NCI-H1092 treated with DMSO at 0.1 percent for 48 hours (cell line): ENCODE data around the gene LST1.
A peak's percentile ranks its signal among the peaks of the same experiment; 100 is the strongest.
"Not testable (repeated sequence)": the region's sequence is repeated elsewhere in the genome, so short reads cannot be mapped to it uniquely, and the experiment has no call there.

ENCODE experiments used
- DNase-seq: peaks from one replicate; lab custom pipeline; 2025; lab: John Stamatoyannopoulos, UW

The LST1 gene

DNA sequence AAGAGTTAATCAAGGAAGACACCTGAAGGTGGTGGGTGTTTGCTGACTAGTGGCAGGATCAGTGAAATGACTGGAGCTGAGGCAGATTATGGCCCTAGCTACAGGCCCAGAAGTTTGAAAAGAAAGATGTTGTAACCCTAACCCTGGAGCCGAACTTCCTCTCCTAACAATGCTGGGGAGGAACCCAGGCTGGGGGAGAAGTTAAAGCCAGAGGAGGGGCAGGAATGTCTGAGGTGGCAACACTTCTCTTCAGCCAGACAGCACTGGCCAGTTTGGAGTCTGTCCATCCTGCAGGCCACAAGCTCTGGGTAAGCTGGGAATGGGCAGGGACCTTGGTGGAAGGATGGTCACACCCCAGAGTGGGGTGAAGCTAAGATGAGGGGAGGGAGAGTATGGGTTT lies at the start of gene LST1:
Gene LST1, plus strand, starts transcription at position 270 of the 400 bp plus-strand sequence. CDS start 1,023 bp downstream, outside the sequence.
- DNase-seq = no peak

DNA sequence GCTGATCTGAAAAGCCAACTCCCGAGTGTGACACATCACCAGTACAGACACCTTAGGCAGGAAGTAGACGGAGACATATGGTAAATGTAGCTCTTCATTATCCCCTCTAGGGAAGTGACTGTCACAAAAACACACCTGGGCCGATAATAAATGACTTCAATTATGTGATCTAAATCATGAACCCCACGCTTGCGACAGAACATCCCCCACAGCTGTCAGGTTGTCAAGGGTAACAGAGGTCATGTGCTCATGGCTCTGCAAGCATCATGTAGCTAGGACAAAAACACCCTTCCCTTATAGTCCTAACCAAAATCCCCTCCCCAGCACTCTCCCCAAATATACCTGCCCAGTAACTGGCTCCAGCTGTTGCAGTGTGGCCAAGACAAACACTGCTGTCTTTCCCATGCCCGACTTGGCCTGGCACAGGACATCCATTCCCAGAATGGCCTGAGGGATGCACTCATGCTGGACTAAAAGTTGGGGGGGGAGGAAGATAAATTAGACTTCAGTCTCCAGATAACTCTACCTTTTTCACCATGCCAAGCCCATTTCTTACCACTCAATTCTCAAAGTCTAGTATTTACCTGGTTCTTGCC lies 47.2 kb upstream of the LST1 start:
- DNase-seq = no peak

- DNase-seq = no peak
Measured at GRCh38 chr6:31540640-31541039, 45.4 kb upstream of the LST1 start.

DNA sequence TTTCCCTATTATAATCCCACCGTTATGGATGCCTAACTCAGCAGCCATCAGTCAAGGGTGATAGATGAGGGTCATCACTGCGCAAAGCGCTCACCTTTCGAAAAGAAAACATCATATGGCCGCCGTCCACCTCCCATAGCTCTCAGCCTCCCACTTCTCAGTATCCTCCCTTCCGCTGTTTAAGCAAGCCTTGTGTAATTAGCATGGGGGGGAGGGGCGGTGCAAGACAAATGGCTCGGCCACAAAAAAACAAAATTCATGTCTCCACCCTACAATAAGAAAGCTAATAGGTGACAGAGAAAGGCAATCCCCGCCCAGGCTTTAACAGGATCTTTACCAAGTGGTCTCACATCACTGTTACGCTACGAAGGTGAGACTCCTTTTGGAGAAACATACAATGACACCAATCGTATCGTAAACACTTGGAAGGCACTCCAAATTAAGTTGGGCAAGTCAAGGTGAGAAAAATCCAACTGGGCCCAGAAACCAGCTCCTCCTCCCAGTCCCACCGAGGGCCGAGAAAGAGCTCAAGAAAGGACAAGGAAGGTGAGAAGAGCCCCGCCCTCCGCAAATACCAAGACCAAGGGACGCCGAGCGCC lies 44.9 kb upstream of the LST1 start:
- DNase-seq = no peak

- peak; percentile 95 for DNase-seq
Measured at GRCh38 chr6:31541658-31542521, 44.2 kb upstream of the LST1 start, which contains the start of gene DDX39B. DDX39B (minus strand) TSS chr6:31542003; CDS start chr6:31540532, 1,471 bp downstream.

DNA sequence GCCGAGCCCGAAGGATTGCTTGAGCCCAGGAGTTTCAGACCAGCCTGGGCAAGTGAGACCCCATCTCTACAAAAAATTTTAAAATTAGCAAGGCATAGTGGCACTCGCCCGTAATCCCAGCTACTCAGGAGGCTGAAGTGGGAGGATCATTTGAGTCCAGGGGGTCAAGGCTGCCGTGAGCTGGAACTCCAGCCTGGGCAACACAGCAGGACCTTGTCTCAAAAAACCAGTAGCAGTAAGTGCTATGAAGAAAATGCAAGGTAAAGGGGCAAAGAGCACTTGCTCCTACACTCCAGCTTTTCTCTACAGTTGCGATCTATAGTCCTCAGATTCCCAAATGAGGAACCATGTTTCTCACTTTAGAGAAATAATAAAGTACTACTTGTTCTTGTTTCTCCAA lies 42.4 kb upstream of the LST1 start:
- DNase-seq = no peak

DNA sequence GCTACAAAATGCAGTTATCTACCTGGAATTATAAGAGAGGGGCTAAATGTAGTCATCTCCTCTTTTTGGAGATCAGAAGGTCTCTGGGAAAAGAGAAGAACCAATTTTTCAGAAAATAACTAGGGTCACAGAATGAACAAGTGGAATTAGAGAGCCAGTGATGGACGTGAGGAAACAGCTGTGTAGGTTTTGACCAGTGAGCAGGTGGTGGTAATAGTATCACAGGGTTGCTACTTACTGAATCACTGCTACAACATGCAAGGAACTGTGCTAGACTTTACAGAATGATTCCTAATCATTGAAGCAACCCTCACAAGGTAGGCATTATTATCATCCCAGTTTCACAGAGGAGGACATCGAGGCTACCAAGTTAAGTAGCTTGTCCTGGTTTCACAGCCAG lies 41.4 kb upstream of the LST1 start:
- DNase-seq = no peak

DNA sequence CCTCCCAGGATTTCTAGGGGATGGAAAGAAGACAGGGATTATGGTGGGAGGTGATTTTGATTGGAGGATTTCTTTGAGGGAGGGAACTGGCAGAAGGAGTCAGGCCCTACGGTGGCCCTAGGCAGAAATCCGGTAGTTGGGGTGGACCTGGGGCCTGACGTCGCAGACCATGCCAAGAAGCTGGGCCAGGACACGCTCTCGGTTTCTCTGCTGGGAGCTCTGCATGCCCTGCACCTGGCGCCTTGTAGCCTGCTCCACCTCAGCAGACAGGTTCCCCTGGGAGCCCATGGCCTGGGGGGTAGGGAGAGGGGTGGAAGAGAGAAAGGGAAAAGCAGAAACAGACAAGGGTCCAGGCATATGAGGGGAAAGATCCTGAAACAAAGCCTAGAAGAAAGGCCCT lies 40.8 kb upstream of the LST1 start:
- DNase-seq = no peak

GRCh38 chr6:31546339-31546957 lies 39.6 kb upstream of the LST1 start, which contains the start of gene ATP6V1G2:
ATP6V1G2 (minus strand) TSS chr6:31546608; CDS start chr6:31546559, 49 bp downstream.
- DNase-seq = peak; percentile 70

DNA sequence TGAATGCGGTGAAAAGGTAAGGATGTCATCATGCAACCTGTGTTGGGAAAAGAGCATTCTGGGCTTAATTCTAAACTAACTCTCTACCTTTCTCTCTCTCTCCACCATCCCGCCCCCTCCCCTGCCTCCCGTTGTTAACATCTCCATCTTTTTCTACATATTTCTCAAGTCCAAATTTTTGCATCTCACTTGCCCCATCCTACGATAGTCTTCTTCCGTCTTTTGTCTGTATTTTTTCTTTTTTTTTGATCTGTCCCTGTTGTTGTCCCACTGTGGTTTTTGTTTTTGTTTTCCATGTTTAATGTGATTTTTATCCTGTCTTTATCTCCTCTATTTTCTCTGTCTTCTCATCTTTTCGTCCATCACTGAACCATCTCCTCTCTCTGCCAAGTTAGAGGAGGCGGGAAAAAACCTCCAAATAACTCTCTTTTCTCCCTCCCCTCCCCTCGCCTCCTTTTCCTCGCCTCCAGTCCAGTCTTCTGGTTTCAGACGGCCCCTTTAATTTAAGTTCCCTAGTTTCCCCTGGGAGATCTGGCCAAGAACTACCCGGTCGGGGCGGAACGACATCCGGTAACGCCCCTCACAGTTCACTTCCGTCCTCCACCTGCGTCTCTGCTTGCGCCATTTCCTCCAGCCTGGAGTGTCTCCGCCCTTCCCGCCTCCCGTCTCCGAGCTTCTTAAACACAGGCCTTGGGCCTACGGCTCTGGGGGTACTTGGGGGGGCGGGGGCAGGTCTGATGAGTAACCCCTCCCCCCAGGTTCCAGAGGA lies 38.9 kb upstream of the LST1 start, which contains the start of gene NFKBIL1:
Gene NFKBIL1, plus strand, starts transcription at position 651 of the 769 bp plus-strand sequence. Its CDS starts 87 bp downstream, at position 738.
- DNase-seq = peak; percentile 94

GRCh38 chr6:31547727-31548543 lies 38.1 kb upstream of the LST1 start:
- peak; percentile 12 for DNase-seq

DNA sequence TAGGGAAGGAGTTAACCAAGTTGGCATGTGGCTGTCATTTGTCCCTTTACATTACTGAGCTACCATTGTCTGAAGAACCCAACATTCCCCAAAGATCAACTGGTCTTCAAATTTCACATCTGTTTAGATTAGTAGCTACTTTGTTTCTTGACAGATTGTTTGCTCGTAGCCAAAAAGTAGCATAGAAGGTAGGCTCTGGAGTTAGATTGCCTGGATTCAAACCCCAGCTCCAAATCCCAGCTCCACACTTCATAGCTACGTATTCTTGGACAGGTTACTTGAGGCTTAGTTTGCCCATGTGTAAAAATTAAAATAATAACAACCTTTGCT lies 37.6 kb upstream of the LST1 start:
- no peak for DNase-seq

- DNase-seq = not testable (repeated sequence)
Measured at GRCh38 chr6:31551371-31551770, 34.7 kb upstream of the LST1 start.

- no peak for DNase-seq
Measured at GRCh38 chr6:31556307-31556706, 29.8 kb upstream of the LST1 start.

- DNase-seq = no peak
Measured at GRCh38 chr6:31557443-31558317, 28.4 kb upstream of the LST1 start.

GRCh38 chr6:31558318-31558625 lies 27.8 kb upstream of the LST1 start:
- DNase-seq = no peak

DNA sequence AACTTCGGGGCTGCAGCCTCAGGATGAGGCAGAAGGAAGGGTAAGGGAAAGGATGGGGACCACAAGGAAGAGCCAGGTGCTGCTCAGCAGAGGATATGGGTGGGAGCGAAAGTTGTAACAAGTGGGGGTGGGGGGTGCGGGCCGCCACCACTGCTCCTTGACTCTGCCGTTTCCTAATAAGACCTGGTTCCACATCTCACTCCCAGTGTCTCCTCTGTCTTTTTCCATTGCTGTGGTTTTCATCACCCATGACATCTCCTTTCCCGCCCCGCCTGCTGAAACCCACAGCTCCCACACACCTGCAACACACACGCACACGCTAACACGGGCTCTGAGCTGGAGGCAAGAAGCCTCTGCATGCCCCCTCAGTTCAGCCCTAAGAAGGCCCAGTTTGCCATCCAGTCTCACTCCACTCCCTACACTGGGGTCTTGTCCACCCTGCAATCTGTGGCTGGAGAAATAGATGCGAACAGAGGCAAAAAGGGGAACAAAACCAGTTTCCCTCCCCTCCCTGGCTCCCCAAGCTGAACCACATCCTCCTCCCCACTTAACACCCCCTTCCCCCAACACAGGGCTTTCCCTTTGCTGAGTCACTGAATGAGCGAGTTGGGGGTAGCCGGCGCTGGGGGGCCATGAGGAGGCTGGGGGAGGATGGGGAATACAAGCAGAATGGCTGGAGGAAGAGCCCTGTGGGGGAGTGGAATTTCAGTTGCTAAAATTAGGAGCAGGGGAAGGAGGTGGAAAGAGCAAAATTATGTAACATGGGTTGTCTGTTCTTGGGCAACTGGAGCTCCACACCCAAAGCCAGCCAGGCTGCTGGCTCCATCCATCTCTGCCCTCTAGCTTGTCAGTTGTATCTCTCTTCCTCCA lies 27.2 kb upstream of the LST1 start:
- DNase-seq = no peak

DNA sequence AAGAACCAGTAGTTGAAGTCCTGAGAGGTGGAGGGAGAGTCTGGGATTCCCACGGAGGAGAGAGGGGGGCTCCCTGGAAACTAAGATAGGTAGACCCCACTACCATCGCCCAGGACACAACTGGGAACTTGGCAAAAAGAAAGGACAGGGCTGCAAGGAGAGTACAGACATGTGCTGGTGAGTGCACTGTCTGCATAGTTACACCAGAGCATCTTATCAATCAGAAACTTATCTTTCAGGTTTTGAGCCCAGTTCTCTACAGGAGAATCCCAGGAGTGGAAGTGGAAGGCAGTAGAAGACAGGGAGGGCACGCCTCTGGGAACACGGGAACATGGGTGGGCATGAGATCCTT lies 26.5 kb upstream of the LST1 start:
- no peak for DNase-seq
